GM18511 (cell line): Measurements from ENCODE around the gene FGF9.
A peak's percentile ranks its signal among the peaks of the same experiment; 100 is the strongest.

ENCODE experiments used
- ATAC-seq: cut with Tn5 transposase; IDR thresholded peaks from one replicate; pipeline ENCODE4 v1.9.1; 2021; ENCODE audit warnings: mild to moderate bottlenecking, moderate library complexity; ENCODE audit not compliant: unreplicated experiment

Gene FGF9

GRCh38 chr13:21670883-21671619, at the start of gene FGF9:
TSS of gene FGF9 (plus strand) at chr13:21671073. CDS start at chr13:21671913, 840 bp downstream.
- peak; percentile 77 for ATAC-seq

GRCh38 chr13:21625366-21625765, 45.5 kb upstream of the FGF9 start:
- peak; percentile 56 for ATAC-seq

- ATAC-seq: no peak
Observed at GRCh38 chr13:21632196-21632595, 38.7 kb upstream of the FGF9 start.

- no peak for ATAC-seq
Observed at GRCh38 chr13:21636656-21637055, 34.2 kb upstream of the FGF9 start.

GRCh38 chr13:21637296-21637695, 33.6 kb upstream of the FGF9 start:
- ATAC-seq: peak; percentile 68

GRCh38 chr13:21638319-21639282, 32.3 kb upstream of the FGF9 start:
- no peak for ATAC-seq

- ATAC-seq: no peak
Observed at GRCh38 chr13:21639561-21639960, 31.3 kb upstream of the FGF9 start.

- no peak for ATAC-seq
Observed at GRCh38 chr13:21641629-21642028, 29.2 kb upstream of the FGF9 start.

GRCh38 chr13:21657538-21657937, 13.3 kb upstream of the FGF9 start:
- no peak for ATAC-seq

- ATAC-seq: no peak
Observed at GRCh38 chr13:21659087-21659486, 11.8 kb upstream of the FGF9 start.

GRCh38 chr13:21661097-21661909, 9.6 kb upstream of the FGF9 start:
- no peak for ATAC-seq

- ATAC-seq: no peak
Observed at GRCh38 chr13:21663197-21663596, 7.7 kb upstream of the FGF9 start.

- ATAC-seq: no peak
Observed at GRCh38 chr13:21668732-21669275, 2.1 kb upstream of the FGF9 start.

- ATAC-seq: peak; percentile 36
Observed at GRCh38 chr13:21670006-21670882, 629 bp upstream of the FGF9 start.

GRCh38 chr13:21671620-21672286, 880 bp downstream of the FGF9 start:
- ATAC-seq: no peak

- no peak for ATAC-seq
Observed at GRCh38 chr13:21672287-21672680, 1.4 kb downstream of the FGF9 start.

- ATAC-seq: no peak
Observed at GRCh38 chr13:21672796-21673538, 2.1 kb downstream of the FGF9 start.

- peak; percentile 28 for ATAC-seq
Observed at GRCh38 chr13:21673539-21673788, 2.6 kb downstream of the FGF9 start.
